Testis (tissue), 5 donors: ENCODE results near the gene TRIM50. TPM values are rescaled to one million over a fixed set of nuclear protein-coding genes. Genes with fewer than 3 reads are reported as not detected.
"Not testable (repeated sequence)": the region's sequence is repeated elsewhere in the genome, so short reads cannot be mapped to it uniquely, and the experiment has no call there.

Source experiments
- DNase-seq: peaks from one replicate; pipeline ENCODE4 v3.0.0-alpha.2; 2019
- H3K27ac ChIP-seq, 2 donors: fragments of 200-600 bp; sonication (generic); one replicate each; pipeline ENCODE4 v1.5.1; 2019
- H3K27me3 ChIP-seq: fragments of 200-600 bp; sonication (generic); one replicate; pipeline ENCODE4 v1.5.1; 2019
- H3K36me3 ChIP-seq: fragments of 200-600 bp; sonication (generic); one replicate; pipeline ENCODE4 v1.5.1; 2017; ENCODE audit warnings: low read depth; ENCODE audit errors: missing control alignments
- H3K4me1 ChIP-seq: fragments of 200-600 bp; sonication (generic); one replicate; pipeline ENCODE4 v1.5.1; 2019
- H3K4me3 ChIP-seq, 2 donors: fragments of 200-600 bp; sonication (generic); one replicate each; pipeline ENCODE4 v1.5.1; 2017 to 2019
- H3K9me3 ChIP-seq: fragments of 200-600 bp; sonication (generic); one replicate; pipeline ENCODE4 v1.5.1; 2017
- POLR2A ChIP-seq: fragments of 450-650 bp; IDR thresholded peaks from one replicate; pipeline ENCODE4 v1.6.1; 2017; ENCODE audit warnings: antibody characterized with exemption, mild to moderate bottlenecking, moderate library complexity
- WGBS, 2 donors: methylation state at CpG; one replicate each; pipeline ENCODE4 v1.1.5; 2018; 5-methylcytosine and 5-hydroxymethylcytosine counted together
- intact Hi-C: fragments of 100-400 bp; cut with DNase I; formaldehyde crosslinking; loops from one replicate; pipeline ENCODE4 v1.15.1; 2023; ENCODE audit warnings: low total_unique reads
- long read RNA-seq, 2 donors: transcript quantifications; one replicate each; lab custom pipeline, GENCODE V29; 2026
- polyA plus RNA-seq: library from polyadenylated mRNA; stranded (reverse); fragments of 350-450 nt; fragmentation: Illumina TruSeq; extraction: RNeasy Lipid Tissue Mini Kit (QIAGEN cat#74804); gene quantifications from one replicate; pipeline ENCODE4 v1.2.3, GENCODE V29; 2014; ENCODE audit warnings: low read depth, low replicate concordance; ENCODE audit not compliant: insufficient read depth
- total RNA-seq, 2 donors: library from RNA; depleted of rRNA; stranded (reverse); fragments of >200 nt; gene quantifications; one replicate each; pipeline ENCODE4 v1.2.3, GENCODE V29; 2016
- TF ChIP-seq, protein P1 (sequence below), 3 experiments: fragments of 450-650 bp in 2 of 3; fragments of 200-600 bp in 1 of 3; sonication (generic) in 1 of 3; IDR thresholded peaks; one replicate each; pipeline ENCODE4 v1.5.1; 2016 to 2019; ENCODE audit warnings: antibody characterized with exemption in 3 of 3, mild to moderate bottlenecking in 2 of 3, moderate library complexity in 1 of 3

TRIM50 gene
- 10 to 100 TPM; 13.5 to 16.3 TPM for total RNA-seq
- 10.8 TPM for polyA plus RNA-seq
- long read RNA-seq, donor 1, transcript TRIM50-202 (7 exons, 1,599 nt): major isoform, 9 of 21 reads
- long read RNA-seq, donor 1, partial matches to known transcripts: 11 of 21 reads
- long read RNA-seq, donor 1, other reads (novel, unspliced or antisense): 0 of 21 reads
- long read RNA-seq, donor 2, partial matches to known transcripts: 0 of 1 reads
- long read RNA-seq, donor 2, other reads (novel, unspliced or antisense): 0 of 1 reads

DNA sequence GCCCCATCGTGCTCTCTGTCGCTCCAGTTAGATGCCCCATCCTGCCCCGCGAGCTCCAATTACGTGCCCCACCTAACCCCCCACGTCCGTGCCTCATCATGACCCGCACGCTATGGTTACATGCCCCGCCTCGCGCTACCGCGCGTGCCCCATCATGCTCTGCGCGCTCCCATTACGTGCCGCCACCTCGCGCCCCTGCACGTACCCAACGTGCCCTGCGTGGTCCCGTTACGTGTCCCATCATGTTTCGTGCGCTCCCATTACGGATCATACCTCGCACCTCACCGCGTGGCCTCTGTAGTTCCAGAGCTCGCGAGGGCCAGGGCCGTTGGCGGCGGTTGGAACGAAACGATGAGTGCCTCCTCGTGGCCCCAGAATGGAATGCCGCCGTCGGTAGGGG lies at the start of gene TRIM50, which contains the start of gene FKBP6:
Gene TRIM50, minus strand, starts transcription at position 161 of the 400 bp plus-strand sequence. CDS start 3,295 bp downstream, outside the sequence.
Gene FKBP6, plus strand, starts transcription at position 240 of the 400 bp plus-strand sequence. CDS start 268 bp downstream, outside the sequence.
- peak within 1 kb of the TSS; percentile 31 to 40 for H3K4me3 ChIP-seq
- 67 to 87% methylated on average over 31 to 43 of the region's 43 CpGs for WGBS, 2 donors
- H3K4me1 ChIP-seq, H3K36me3 ChIP-seq, intact Hi-C loops, H3K27me3 ChIP-seq, H3K9me3 ChIP-seq, H3K27ac ChIP-seq: not testable (repeated sequence)
- DNase-seq: peak; percentile 75

DNA sequence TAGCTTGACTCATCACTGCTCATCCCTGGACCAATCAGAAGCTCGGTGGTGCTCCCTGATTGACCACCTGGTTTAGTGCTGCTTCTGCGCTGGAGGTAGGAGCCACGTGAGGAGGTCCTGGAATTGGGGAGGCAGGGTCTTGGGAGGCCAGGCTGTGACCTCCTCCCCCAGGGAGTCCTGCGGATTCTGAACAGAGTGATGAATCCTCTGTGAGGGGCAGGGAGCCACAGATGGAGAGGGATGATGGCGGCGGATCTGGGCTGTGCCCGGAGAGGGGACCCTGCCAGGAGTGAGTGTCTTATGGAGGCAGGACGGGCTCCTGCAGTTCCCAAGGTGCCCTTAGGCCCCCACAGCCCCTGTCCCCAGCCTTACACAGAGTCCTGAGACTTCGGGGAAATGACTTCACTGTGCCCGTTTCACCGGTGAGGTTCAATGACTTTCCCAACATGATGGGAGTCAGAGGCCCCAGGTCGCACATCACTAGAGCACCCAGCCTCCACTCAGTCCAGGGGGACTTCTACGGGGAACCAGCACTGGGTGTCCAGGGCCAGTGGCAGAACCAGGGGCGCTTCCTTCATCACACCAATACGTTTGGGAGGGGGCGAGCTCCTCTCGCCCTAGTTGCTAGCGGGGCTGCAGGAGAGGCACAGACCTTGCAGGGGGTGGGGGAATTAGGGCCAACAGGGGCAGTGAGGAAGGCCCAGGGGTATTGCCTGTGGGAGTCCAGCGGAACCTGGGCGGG lies 49.0 kb upstream of the TRIM50 start:
- Histone ChIP-seq H3K27me3 (no peaks in the 10 kb centered on the region), H3K4me1 (no peaks in the 10 kb centered on the region), H3K36me3 (no peaks in the 10 kb centered on the region), H3K4me3 (no peak overlapping the region), H3K9me3 (no peaks in the 10 kb centered on the region), H3K27ac (no peak overlapping the region)
- intact Hi-C loops: no loop called here
- WGBS, 2 donors: 59 to 85% methylated on average over 10 to 20 of the region's 20 CpGs
- no peak for DNase-seq
- no peak for TF ChIP-seq POLR2A
- TF ChIP-seq, protein P1, sequence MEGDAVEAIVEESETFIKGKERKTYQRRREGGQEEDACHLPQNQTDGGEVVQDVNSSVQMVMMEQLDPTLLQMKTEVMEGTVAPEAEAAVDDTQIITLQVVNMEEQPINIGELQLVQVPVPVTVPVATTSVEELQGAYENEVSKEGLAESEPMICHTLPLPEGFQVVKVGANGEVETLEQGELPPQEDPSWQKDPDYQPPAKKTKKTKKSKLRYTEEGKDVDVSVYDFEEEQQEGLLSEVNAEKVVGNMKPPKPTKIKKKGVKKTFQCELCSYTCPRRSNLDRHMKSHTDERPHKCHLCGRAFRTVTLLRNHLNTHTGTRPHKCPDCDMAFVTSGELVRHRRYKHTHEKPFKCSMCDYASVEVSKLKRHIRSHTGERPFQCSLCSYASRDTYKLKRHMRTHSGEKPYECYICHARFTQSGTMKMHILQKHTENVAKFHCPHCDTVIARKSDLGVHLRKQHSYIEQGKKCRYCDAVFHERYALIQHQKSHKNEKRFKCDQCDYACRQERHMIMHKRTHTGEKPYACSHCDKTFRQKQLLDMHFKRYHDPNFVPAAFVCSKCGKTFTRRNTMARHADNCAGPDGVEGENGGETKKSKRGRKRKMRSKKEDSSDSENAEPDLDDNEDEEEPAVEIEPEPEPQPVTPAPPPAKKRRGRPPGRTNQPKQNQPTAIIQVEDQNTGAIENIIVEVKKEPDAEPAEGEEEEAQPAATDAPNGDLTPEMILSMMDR (IDR thresholded peaks at IDR 0.05): no peak

DNA sequence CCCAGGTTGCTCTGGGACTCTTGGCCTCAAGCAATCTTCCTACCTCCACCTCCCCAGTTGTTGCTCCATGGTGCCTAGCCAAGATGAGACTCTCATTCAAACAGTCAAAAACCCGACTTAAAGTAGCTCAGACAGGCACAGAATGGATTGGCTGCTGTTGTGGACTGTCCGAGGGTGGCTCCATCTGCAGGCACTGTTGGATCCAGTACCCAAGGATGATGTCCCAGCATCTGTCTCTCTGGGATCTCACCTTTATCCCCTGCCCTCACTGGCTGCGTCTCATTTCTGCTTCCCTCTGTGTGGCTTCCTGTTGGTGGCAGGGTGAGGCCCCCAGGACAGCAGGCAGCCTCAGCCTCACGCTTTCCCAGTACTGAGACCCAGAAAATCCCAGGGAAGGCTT lies 48.4 kb upstream of the TRIM50 start:
- H3K27me3 ChIP-seq, H3K9me3 ChIP-seq, H3K27ac ChIP-seq, DNase-seq, H3K4me1 ChIP-seq, H3K36me3 ChIP-seq, intact Hi-C loops, H3K4me3 ChIP-seq: not testable (repeated sequence)
- 66 to 72% methylated on average over 4 of the region's 4 CpGs for WGBS, 2 donors

DNA sequence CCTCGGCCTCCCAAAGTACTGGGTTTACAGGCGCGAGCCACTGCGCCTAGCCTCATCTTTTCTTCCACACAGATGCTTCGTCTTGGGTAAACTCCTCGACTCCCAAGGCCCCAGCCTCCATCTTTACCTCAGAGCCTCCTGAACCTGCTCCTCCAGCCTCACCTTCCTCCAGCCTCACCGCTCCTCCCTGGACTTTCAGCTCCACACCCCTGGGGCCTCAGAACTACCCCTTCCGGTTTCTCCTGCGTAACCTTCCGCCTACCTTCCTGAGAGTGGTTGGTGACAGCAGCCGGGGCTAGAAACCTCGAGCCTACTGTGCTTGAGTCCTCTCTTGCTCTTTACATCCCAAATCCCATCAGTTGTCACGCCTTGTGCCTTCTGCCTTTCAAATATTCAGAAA lies 45.9 kb upstream of the TRIM50 start:
- no peaks in the 10 kb centered on the region for H3K27me3 ChIP-seq
- intact Hi-C loops: no loop called here
- no peak overlapping the region for H3K4me3 ChIP-seq
- H3K36me3 ChIP-seq: no peaks in the 10 kb centered on the region
- H3K9me3 ChIP-seq: no peaks in the 10 kb centered on the region
- peak; percentile 45 for DNase-seq
- TF ChIP-seq, protein P1 (IDR thresholded peaks at IDR 0.05): no peak
- TF ChIP-seq POLR2A: no peak
- no peaks in the 10 kb centered on the region for H3K4me1 ChIP-seq
- 54 to 83% methylated on average over 13 of the region's 13 CpGs for WGBS, 2 donors
- H3K27ac ChIP-seq: no peak overlapping the region

DNA sequence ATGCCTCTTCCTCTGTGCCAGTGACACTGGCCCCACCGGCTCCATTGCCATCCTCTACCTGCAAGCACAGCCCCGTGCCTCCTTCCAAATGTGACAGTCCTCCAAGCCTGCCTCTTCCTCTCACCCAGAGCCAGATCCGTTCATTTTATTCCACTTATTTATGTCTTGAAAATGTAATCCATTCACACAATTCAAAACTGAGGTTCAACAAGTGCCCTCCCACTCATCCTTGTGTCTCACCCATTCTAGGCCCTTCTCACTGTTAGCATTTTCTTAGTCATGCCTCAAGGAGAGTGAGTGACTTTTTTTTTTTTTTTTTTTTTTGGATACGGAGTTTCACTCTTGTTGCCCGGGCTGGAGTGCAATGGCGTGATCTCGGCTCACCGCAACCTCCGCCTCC lies 41.7 kb upstream of the TRIM50 start:
- H3K9me3 ChIP-seq: no peaks in the 10 kb centered on the region
- no peak for DNase-seq
- TF ChIP-seq, protein P1 (IDR thresholded peaks at IDR 0.05): no peak
- no peaks in the 10 kb centered on the region for H3K27me3 ChIP-seq
- intact Hi-C loops: no loop called here
- H3K27ac ChIP-seq: no peak overlapping the region
- no peaks in the 10 kb centered on the region for H3K36me3 ChIP-seq
- H3K4me3 ChIP-seq: no peak overlapping the region
- WGBS, 2 donors: 92 to 95% methylated on average over 9 of the region's 9 CpGs
- no peaks in the 10 kb centered on the region for H3K4me1 ChIP-seq
